Glomerular visceral epithelial cell (primary cell): ENCODE results near the gene KLHL25.
A peak's percentile ranks its signal among the peaks of the same experiment; 100 is the strongest.
"Not testable (repeated sequence)": the region's sequence is repeated elsewhere in the genome, so short reads cannot be mapped to it uniquely, and the experiment has no call there.

ENCODE experiments used
- DNase-seq: peaks from one replicate; pipeline ENCODE4 v3.0.0-alpha.2; 2016; ENCODE audit errors: extremely low spot score

The KLHL25 gene, protein sequence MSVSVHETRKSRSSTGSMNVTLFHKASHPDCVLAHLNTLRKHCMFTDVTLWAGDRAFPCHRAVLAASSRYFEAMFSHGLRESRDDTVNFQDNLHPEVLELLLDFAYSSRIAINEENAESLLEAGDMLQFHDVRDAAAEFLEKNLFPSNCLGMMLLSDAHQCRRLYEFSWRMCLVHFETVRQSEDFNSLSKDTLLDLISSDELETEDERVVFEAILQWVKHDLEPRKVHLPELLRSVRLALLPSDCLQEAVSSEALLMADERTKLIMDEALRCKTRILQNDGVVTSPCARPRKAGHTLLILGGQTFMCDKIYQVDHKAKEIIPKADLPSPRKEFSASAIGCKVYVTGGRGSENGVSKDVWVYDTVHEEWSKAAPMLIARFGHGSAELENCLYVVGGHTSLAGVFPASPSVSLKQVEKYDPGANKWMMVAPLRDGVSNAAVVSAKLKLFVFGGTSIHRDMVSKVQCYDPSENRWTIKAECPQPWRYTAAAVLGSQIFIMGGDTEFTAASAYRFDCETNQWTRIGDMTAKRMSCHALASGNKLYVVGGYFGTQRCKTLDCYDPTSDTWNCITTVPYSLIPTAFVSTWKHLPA

DNA sequence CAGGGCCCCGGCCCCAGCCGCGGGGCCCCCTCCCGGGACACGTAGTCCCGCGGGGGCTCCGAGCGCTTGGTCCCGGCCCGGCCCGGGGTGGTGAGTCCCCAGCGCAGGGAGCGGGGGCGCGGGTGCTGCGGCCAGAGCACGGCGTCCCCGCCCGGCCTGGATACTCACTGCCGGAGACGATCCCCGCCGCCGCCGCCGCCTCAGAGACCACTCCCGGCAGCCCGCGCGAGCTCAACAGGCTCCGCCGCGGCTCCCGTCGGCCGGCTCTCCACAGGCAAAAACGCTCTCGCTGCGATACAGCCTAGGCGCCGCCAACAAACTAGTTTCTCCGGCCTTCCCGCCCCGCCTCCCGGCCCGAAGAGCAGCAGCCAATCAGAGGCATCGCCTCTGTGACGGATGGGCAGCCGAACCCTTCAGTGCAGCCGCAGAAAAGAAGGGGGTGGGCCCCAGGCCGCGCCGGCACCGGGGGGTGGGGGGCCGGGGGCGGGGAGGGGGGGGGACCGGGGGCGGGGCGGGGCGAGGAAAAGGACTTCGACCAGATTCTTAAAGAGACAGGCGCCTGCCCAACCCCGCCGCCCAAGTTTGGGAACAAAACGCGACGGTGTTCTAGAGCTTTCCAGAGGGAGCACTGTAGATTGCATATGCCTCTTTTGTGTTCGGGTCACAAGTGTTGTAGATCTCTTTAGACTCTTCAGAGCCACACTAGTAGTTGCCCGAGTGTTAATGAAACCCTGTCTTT lies at the start of gene KLHL25:
KLHL25 (minus strand) TSS at position 328 of the 739 bp plus-strand sequence. CDS start 25,115 bp downstream, outside the sequence.
- DNase-seq, result peak; percentile 95

DNA sequence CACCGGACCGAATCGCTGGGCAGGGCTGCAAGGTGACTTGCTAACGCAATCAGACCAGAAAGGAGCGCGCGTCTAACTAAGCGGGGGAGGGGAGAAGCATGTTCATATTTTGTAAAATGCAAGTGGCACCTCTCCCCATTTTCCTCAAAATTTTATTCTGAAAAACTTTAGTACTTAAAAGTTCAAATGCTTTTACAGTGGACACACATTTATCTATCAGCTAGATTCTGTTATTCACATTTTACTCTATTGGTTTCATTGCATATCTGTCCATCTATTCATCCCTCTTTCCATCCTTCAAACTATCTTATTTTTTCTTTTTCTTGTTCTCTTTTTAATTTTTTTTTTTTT lies 46.1 kb upstream of the KLHL25 start:
- no peak for DNase-seq

DNA sequence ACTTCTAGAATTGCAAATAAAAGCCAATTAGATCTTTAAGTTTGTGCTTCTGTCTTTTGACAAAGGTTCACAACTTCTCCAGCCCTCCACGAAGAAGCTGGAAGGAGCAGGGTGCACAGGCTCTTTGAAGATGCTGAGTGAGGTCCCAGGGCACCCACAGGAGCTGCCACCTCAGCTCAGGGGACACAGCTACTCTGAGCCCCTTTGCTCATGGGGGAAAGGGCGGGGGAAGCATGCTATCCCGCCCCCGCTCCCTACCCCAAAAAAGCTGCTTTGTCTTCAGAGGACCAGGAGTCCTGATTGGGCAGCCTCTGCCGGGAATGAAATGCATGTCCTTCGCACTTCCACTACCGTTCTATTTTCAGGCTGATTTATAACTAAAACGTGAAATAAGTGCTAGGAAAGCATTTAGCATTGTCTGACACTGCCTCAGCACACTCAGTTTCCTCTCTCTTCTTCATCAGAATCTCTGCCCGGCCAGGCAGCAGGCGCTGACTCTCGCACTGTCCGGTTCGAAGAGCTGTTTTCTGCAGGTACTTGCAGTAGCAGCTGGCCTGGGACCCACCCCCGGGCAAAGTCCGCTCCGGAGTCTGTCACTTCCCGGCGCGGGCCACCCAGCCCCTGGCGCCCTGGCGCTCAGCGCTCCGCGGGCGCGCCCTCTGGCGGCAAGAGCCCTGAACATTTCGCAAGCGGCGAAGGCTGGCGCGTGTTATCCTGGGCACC lies 45.5 kb upstream of the KLHL25 start:
- DNase-seq, result peak; percentile 81

DNA sequence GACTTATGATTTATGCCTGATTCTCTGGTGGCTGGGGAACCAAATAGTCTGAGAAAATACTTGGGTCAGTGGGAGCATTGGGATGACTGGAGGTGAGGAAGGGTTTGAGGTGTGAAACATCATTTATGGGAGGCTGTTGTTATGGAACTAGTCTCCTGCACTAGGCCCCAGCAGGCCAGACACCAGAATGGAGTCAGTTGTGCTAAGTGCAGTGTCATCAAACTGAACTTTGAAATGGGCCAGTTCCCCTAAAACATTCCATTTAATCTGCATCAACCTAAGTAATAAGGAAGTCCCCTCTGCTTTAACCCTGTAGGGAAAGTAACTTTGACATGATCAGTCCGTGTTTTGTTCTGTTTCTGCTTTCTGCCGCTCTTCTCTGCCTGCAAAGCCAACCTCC lies 44.9 kb upstream of the KLHL25 start:
- no peak for DNase-seq

DNA sequence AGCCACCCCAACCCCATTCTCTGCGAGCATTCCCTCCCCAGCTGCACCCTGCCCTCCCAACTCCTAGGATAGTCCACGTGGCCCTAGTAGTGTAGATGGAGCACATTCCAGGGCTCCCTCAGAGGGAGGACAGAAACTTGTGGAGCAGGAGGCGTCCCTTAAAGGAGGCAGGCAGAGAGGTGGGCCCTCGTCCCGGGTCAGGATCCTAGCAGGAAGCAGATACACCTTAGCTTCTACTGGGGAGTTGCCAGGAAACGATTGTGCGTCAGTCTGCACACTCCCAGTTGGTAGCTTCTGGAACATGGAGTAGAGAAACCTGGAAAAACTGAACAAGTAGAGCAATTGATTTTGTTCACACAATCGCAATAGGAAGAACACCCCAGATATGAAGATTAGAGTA lies 43.9 kb upstream of the KLHL25 start:
- DNase-seq, result no peak

DNA sequence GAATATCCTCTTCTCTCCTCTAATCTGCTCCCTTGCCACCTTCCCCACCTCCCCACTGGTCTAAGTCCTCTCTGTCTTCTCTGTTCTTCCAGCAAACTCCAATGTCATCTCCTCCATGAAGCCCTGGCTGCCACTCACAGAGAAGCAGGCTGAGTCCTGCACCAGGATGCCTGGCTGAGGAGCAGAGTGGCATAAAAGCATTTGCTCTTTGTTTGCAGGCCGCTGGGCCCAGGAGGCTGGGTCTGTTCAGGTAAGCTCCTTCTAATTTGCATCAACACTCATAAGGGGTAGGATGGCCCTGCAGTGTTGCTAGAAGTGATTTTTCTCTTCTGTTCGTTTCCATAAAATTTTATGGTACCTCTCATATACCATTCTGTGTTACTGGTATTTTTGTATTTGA lies 43.2 kb upstream of the KLHL25 start:
- no peak for DNase-seq

DNA sequence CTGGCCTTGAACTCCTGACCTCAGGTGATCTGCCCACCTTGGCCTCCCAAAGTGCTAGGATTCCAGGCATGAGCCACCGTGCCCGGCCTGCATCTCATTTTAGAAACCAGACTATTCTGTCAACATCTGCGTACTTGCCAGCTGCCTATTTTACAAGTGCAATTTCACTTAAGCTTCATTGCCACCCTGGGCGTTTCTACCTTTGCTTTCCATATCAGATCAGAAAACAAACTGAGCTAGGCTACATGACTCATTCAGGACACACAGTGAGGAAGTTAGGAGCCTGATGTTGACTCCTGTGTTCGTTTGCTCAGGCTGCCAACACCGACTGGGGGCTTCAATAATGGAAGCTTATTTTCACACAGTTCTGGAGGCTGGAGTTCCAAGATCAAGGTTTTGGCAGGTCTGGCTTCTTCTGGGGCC lies 42.3 kb upstream of the KLHL25 start:
- no peak for DNase-seq

DNA sequence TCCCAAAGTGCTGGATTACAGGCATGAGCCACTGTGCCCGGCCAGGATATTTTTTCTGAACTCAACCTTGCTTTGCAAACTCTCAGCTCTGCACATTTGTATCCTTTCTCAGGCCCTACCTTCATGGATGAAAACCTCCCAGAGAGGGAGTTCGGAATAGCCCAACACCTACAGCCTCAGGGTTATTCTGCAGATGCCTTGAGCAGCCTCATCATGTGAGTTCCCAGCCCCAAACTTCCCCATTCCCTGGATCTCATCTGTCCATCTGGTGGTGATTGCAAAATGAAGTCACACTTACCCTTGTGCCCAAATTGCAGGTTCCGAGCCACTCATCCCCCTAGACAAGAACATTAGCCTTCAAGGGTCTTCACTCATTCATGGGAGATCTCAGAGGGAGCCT lies 39.9 kb upstream of the KLHL25 start:
- DNase-seq, result no peak

DNA sequence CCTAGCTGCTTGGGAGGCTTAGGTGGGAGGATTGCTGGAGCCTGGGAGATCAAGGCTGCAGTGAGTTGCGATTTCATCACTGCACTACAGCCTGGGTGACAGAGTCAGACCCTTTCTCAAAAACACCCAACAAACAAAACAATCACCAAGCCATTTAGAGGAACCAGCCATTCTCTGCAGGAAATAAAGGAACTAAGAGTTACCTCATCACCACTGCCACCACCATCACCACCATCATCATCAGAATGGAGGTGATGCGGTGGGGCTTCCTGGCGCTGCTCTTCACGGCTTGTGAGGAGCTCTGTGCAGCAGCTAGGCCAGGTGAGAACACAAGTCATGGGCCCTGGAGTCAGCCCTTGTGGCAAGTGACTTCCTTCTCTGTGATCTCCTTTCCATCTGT lies 37.7 kb upstream of the KLHL25 start:
- no peak for DNase-seq

DNA sequence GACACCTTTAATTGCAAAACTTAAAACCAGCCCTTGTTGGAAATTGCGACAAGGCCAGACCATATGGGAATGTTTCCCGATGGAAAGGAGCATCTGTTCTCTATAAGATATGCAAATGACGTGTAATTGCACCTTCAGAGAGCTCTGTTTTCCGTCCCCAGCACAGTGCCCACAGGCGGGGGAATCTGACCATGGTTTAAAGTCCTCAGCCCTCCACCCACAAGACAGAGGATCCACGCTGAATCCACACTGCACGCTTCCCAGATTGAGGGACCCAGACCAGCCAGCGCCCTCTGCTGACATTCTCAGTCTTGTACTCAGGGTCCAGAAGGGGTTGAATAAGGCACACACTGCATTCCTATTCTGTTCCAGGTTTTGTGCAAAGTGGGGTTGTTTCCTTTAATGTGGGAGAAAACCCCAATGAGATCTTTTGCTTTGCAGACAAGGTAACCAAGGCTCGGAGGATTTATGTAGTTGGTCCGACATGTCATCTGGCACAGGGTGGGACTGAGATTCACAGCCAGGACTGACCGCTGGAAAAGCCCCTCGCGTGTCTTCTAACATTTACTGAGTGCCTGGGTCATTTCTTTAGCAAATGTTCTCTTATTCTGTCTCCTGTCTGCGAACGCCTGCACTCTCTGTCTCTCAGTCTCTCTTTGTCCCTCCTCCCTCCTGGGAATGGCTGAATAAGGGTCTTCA lies 36.8 kb upstream of the KLHL25 start:
- DNase-seq, result peak; percentile 44

DNA sequence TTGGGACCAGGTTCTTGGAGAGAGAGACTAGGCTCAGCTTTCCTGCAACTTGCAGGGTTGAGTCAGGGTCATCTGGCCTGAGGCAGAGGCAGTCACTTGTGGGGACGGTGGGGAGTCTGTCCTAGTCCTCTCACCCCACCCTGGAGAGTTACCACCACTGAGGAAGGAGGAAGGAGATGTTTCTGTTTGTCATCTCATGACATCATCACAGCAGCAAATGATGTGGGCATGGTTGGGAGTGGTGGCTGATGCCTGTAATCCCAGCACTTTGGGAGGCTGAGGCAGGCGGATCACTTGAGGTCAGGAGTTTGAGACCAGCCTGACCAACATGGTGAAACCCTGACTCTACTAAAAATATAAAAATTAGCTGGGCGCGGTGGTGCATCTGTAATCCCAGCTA lies 35.0 kb upstream of the KLHL25 start:
- not testable (repeated sequence) for DNase-seq

DNA sequence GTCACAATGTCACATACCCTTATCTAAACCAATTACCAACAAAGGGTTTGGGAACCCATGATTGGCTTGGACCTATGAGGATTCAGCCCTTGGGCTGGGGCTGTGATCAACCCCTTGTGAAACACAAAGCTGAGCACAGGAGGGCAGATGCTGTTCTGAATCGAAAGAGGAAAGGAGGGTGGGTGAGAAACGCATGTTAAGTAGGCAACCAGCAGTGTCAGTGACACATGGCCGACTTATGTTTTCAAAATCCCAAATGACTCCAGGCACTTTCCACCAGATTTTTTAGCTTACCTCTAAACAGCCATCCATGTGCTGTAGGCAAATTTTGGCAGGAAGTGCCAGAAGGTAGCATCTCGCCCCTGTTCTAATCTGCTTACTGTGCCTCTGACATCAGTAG lies 34.1 kb upstream of the KLHL25 start:
- DNase-seq, result no peak

DNA sequence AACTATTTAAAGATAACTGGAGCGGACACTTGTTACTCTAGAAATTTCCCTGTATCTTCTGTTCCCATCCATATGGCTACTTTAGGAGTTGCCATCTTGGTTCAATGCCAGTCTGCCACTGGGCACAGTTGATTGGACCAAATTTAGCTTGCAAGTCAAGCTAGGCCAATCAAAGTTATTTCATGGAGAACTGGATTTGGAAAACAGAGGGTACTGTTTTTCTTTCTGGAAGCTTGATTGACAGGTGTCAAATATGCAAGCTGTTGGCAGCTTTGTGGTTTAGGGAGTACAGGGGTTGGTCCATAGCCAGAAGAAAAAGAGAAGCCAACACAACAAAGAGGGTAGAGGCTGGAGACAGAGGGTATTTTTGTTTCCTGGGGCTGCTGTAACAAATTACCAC lies 33.4 kb upstream of the KLHL25 start:
- DNase-seq, result no peak

DNA sequence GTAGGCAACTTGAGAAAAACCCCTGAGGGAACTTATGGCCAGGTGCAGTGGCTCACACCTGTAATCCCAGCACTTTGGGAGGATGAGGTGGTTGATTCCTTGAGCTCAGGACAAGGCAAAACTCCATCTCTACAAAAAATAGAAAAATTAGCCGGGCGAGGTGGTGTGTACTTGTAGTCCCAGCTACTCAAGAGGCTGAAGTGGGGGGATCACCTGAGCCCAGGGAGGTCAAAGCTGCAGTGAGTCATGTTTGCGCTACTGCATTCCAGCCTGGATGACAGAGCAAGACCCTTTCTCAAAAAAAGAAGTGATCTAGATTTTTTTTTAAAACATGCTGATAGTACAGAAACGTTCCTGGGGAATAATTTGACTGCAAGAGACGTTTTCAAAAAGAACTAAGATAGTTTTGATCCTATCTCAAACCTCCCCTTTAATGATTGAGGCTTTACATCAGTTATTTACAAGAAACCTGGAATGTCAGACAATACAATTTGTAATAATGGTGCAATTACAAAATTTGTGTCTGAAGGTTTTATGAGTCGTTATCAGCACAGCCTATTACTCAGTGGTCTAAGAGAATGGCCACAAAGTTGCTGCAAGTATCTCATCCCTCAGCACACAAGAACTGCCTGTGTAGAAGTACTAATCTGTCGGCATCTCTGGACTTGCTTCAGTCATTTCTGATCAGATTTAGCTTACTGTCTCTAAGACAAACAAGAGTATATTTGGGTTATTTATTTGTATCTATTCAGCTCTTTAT lies 32.2 kb upstream of the KLHL25 start:
- DNase-seq, result no peak

DNA sequence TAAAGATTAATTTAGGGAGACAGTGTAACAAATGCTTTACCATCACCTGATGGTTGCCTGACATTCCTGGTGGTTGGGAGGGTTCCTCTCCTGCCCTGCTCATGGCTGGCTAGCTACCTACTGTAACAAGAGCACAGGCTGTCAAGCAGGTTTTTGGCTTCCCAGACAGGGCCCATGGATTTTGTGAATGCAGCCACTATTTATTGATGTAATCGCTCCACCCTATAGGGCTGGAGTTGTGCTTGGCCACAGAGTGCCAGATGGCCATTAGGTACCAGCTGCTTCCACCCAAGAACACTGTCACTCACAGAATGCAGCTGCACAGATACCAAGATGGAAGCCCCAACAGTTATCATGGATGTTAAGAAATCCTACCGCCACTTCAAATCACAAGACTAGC lies 31.0 kb upstream of the KLHL25 start:
- DNase-seq, result no peak

DNA sequence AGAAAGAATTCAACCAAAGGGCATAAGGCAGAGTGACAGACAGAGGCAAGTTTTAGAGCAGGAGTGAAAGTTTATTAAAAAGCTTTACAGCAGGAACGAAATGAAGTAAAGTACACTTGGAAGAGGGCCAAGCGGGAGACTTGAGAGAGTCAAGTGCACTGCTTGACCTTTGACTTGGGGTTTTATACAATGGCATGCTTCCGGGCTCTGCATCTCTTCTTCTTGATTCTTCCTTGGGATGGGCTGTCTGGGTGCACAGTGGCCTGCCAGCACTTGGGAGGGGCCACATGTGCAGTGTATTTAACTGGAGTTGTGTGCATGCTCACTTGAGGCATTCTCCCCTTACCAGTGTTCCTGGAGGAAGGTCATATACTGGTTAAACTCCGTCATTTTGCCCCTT lies 30.4 kb upstream of the KLHL25 start:
- no peak for DNase-seq

DNA sequence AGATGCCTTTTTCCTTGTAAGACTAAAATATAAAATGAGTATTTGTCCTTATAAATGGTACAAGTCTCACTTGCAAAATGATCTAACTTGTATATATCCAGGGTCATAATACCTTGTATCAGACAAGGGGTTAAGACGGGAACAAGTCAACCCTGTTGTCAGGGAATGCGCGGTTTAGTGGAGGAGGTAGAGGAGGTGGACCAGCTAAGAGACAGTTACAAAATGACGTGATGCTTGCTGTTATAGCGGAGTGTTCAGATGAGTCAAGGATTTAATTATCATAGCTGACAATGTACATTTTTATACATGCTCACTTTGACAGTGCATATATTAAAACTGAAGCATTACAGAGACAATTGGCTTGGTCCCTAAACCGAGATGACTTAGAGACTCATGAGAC lies 26.8 kb upstream of the KLHL25 start:
- no peak for DNase-seq

DNA sequence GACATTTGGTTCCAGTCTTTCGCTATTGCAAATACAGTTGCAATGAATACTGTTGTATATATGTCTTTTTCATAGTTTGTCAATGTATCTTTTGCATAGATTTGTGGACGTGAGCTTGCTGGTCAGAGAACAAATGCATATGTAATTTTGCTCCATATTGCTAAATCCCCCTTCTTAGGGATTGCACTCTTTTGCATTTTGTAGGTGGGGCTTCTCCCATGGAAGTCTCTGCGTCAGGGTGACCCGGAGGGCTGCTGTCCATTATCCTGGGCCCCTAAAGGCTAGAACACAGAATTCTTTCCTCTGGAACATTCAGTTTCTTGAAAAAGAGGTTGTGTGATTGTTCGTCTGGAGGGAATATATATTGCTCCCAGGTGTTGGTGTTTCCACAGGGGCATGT lies 25.2 kb upstream of the KLHL25 start:
- DNase-seq, result no peak

DNA sequence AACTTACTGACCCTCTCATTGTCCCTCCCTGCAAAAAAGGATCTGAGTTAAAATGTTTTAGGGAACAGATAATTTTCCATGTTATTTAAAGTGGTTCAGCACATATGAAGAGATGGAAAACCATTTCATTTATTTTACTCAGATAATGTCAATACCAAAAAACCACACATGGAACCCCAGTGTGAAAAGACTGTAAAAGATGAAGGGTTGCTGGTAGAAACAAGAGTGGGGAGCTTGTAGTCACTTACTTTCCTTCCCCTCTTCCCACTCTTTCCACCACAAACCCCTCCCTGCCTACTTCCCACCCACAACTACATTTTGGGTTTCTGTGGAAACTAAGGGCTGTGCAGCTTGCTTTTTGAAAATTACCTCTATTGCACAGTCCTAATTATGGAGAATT lies 18.5 kb upstream of the KLHL25 start:
- no peak for DNase-seq

DNA sequence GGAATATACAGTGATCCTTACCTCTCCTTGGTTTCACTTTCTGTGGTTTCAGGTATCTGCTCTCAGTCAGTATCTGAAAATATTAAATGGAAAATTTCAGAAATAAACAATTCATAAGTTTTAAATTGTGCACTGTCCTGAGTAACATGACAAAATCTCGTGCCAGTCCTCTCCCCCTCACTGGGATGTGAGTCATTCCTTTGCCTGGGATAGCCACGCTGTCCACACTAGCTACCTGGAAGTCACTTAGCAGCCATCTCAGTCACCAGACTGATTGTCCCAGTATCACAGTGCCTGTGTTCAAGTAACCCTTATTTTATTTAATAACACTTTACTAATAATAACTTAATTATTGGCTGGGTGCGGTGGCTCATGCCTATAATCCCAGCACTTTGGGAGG lies 15.3 kb upstream of the KLHL25 start:
- no peak for DNase-seq

DNA sequence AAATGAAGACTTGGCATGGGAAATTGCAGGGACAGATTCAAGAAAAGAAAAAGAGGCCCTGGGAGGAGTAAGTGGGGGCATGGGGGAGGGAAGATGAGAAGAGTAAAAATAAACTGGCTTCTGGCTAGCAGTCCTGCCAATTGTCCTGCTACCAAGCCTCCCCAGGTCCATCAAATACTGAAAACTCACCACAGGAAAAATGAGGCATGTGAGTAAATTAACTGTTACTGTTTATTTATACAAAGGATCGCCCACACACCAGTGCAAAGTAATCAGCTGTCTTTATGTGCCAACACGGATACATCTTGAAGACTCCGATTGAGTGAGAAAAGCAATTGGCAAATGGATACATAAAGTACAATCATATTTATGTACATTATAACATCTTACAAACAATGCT lies 10.7 kb upstream of the KLHL25 start:
- no peak for DNase-seq
